Mucosa of descending colon (tissue), 3 donors: ENCODE data around the gene MAGI1. TPM values are rescaled to one million over a fixed set of nuclear protein-coding genes. Genes with fewer than 3 reads are reported as not detected.

ENCODE experiments used
- ATAC-seq: fragments of 200-7000 bp; cut with Tn5 transposase; one replicate; pipeline ENCODE4 v1.9.1; 2020; ENCODE audit warnings: mild to moderate bottlenecking, moderate library complexity
- DNase-seq, 3 donors: peaks; one replicate each; pipeline ENCODE4 v3.0.0-alpha.2; 2020
- H3K36me3 ChIP-seq: fragments of 200-600 bp; one replicate; pipeline ENCODE4 v1.8.0; 2021; ENCODE audit warnings: low read depth, mild to moderate bottlenecking
- H3K4me1 ChIP-seq: fragments of 200-600 bp; one replicate; pipeline ENCODE4 v1.8.0; 2021; ENCODE audit warnings: low read depth, mild to moderate bottlenecking
- H3K4me3 ChIP-seq: fragments of 200-600 bp; one replicate; pipeline ENCODE4 v1.8.0; 2021; ENCODE audit warnings: mild to moderate bottlenecking
- H3K9me3 ChIP-seq: fragments of 200-600 bp; one replicate; pipeline ENCODE4 v1.8.0; 2021; ENCODE audit warnings: mild to moderate bottlenecking
- CTCF ChIP-seq: fragments of 200-600 bp; IDR thresholded peaks from one replicate; pipeline ENCODE4 v1.8.0; 2022; ENCODE audit warnings: antibody characterized with exemption, mild to moderate bottlenecking
- intact Hi-C, 2 donors: fragments of 100-400 bp; cut with DNase I in 1 of 2; cut with micrococcal nuclease in 1 of 2; formaldehyde crosslinking; loops; one replicate each; pipeline versions ENCODE4 v1.11.0 to v1.11.1; 2022; cut with DNase I, micrococcal nuclease
- total RNA-seq, 3 donors: library from RNA; stranded (reverse); fragmentation: NEBNext Ultra II Directional in 2 of 3; extraction: Animal tissue kit (Norgen Biotek cat#: 25700) in 2 of 3; gene quantifications; one replicate each; pipeline versions ENCODE4 v1.2.1 to v1.2.4, GENCODE V29; 2021 to 2023
- donor health status: DM: no; HTN: no; CAD: no; lungs with moderate emphysema.
- donor health status: DM: no; HTN: no; CAD: no.
- donor health status: DM: no; HTN: yes; CAD: no.

Gene MAGI1
- total RNA-seq, 3 donors from 2014 or later = 41.9 to 59.6 (median 45.6) TPM

- no peak for TF ChIP-seq CTCF
- ATAC-seq (no peak), DNase-seq (no peak)
- H3K4me3 ChIP-seq = no peak overlapping the region
- no peaks in the 10 kb centered on the region for H3K4me1 ChIP-seq
- no peaks in the 10 kb centered on the region for H3K9me3 ChIP-seq
- H3K36me3 ChIP-seq = no peaks in the 10 kb centered on the region
- intact Hi-C loops = no loop called here
Measured at GRCh38 chr3:65778968-65779367, 259.8 kb downstream of the MAGI1 start.

- intact Hi-C loops = no loop called here
- no peaks in the 10 kb centered on the region for H3K4me1 ChIP-seq
- no peak for ATAC-seq
- no peaks in the 10 kb centered on the region for H3K9me3 ChIP-seq
- H3K36me3 ChIP-seq = no peaks in the 10 kb centered on the region
- no peak overlapping the region for H3K4me3 ChIP-seq
- TF ChIP-seq CTCF = no peak
- DNase-seq = no peak
Measured at GRCh38 chr3:65777050-65777449, 261.7 kb downstream of the MAGI1 start.

- ATAC-seq (no peak), DNase-seq (no peak)
- Histone ChIP-seq H3K4me3 (no peak overlapping the region), H3K4me1 (no peaks in the 10 kb centered on the region), H3K9me3 (no peaks in the 10 kb centered on the region), H3K36me3 (no peaks in the 10 kb centered on the region)
- no peak for TF ChIP-seq CTCF
- intact Hi-C loops = no loop called here
Measured at GRCh38 chr3:65776494-65776893, 262.2 kb downstream of the MAGI1 start.

GRCh38 chr3:65776081-65776480, 262.6 kb downstream of the MAGI1 start:
- H3K9me3 ChIP-seq = no peaks in the 10 kb centered on the region
- no peak for ATAC-seq
- no peaks in the 10 kb centered on the region for H3K36me3 ChIP-seq
- intact Hi-C loops = no loop called here
- no peak overlapping the region for H3K4me3 ChIP-seq
- TF ChIP-seq CTCF = no peak
- no peaks in the 10 kb centered on the region for H3K4me1 ChIP-seq
- DNase-seq = no peak

GRCh38 chr3:65772758-65773157, 266.0 kb downstream of the MAGI1 start:
- DNase-seq (no peak), ATAC-seq (no peak)
- no peaks in the 10 kb centered on the region for H3K4me1 ChIP-seq
- intact Hi-C loops = no loop called here
- no peak overlapping the region for H3K4me3 ChIP-seq
- no peak for TF ChIP-seq CTCF
- H3K9me3 ChIP-seq = no peaks in the 10 kb centered on the region
- H3K36me3 ChIP-seq = no peaks in the 10 kb centered on the region

DNA sequence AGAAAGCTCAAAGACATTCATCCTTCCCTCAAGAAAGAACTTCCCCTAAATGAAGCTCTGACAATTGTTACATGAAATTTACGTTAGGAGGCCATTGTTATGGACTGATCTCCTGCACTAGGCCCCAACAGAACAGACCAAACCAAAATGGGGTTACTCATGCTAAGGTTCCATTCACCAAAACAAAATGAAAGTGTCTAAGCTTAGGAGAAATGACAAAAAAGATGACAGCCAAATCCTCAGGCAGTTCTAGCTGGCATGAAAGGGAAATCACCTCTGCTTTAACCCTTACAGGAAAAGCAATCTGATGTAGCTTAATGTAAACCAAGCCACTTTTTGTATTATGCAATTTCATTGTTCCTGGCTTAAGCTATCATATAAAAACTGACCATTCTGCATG, 271.2 kb downstream of the MAGI1 start:
- Histone ChIP-seq H3K4me1 (no peaks in the 10 kb centered on the region), H3K4me3 (no peak overlapping the region), H3K9me3 (no peaks in the 10 kb centered on the region), H3K36me3 (no peaks in the 10 kb centered on the region)
- ATAC-seq (no peak), DNase-seq (no peak)
- intact Hi-C loops = no loop called here
- TF ChIP-seq CTCF = no peak
